ENCODE results near the gene CAMKMT.

The CAMKMT gene

GRCh38 chr2:44442019-44442418, 80.3 kb downstream of the CAMKMT start:
- TF ChIP-seq CTCF (IDR thresholded peaks at IDR 0.05; ENCODE audit: low read depth, low read length): no peak
- no peak overlapping the region for H3K4me3 ChIP-seq (ENCODE audit: low read depth, low read length)

DNA sequence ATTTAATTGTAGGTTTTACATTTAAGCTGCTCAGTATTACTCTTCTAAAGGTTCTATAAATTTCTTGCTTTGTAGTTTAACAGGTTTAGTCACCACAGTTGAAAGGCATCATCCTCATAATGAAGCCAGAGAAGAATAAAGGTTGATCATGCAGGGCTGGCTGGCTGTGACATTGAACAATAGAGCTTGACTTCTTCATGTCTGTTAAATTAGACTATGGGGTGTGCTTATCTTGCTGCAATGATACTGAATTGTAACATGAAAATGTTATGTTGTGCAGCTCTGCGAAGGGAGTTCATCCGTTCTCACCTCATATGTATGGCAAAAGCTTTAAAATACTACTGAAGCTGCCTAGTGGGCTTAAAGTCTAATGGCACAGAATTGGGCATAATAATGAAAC, 81.8 kb downstream of the CAMKMT start:
- no peak for TF ChIP-seq CTCF (IDR thresholded peaks at IDR 0.05; ENCODE audit: low read depth, low read length)
- H3K4me3 ChIP-seq (ENCODE audit: low read depth, low read length): no peak overlapping the region

GRCh38 chr2:44444881-44445280, 83.1 kb downstream of the CAMKMT start:
- H3K4me3 ChIP-seq (ENCODE audit: low read depth, low read length): no peak overlapping the region
- no peak for TF ChIP-seq CTCF (IDR thresholded peaks at IDR 0.05; ENCODE audit: low read depth, low read length)

DNA sequence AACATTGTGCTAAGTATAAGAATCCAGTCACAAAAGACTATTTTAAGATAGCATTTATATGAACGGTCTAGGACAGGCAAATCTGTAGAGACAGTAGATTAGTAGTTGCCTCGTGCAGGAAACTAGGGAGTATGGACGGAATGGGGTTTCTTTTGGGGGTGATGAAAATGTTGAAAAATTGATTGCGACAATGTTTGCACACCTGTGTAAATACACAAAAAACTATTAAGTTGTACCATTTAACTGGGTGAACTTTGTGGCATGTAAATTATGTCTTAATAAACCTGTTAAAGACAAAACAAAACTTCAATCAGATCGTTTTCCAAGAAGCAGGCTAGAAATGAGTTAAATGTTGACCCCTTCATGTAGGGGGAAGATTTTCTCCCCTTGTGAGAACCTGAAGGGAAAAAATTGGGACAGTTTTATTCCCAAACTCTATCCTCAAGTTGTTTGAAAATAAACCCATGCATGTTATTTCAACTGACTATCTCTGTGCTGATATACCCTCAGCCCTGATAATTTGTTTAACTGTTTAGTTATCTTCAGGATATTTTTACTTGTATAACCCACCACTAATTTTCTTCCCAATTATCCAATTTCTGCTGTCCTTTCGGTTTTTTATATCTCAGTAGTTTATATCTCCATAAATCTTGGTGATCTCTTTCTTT, 87.2 kb downstream of the CAMKMT start:
- TF ChIP-seq CTCF (IDR thresholded peaks at IDR 0.05; ENCODE audit: low read depth, low read length): no peak
- H3K4me3 ChIP-seq (ENCODE audit: low read depth, low read length): no peak overlapping the region

- no peak overlapping the region for H3K4me3 ChIP-seq (ENCODE audit: low read depth, low read length)
- no peak for TF ChIP-seq CTCF (IDR thresholded peaks at IDR 0.05; ENCODE audit: low read depth, low read length)
Measured at GRCh38 chr2:44450082-44450481, 88.3 kb downstream of the CAMKMT start.

DNA sequence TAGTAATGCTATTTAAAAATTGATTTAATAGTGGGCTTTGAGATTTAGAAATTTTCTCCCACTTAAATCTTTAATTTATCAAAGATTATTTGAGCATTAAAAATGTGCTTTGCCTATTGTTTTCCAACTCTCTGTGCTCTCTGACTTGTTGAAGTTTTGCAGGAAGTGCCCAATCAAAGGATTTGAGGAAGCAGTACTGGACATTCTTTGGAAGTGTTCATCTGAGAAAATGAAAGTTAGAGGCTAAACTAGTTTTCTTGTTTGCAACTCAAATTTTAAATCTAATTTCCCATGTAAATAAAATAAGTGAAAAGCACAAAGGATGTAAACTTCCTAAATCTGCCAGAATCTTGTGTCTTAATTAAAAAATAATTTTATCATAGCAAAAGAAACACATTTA, 89.1 kb downstream of the CAMKMT start:
- no peak overlapping the region for H3K4me3 ChIP-seq (ENCODE audit: low read depth, low read length)
- TF ChIP-seq CTCF (IDR thresholded peaks at IDR 0.05; ENCODE audit: low read depth, low read length): no peak

GRCh38 chr2:44452069-44452583, 90.4 kb downstream of the CAMKMT start:
- no peak for TF ChIP-seq CTCF (IDR thresholded peaks at IDR 0.05; ENCODE audit: low read depth, low read length)
- no peak overlapping the region for H3K4me3 ChIP-seq (ENCODE audit: low read depth, low read length)
